H1 (cell line): ENCODE results near the gene RTN4RL1.

Source experiments
- GABPA ChIP-seq: IDR thresholded peaks from 2 replicates; pipeline ENCODE4 v1.6.1; 2011; ENCODE audit warnings: mild to moderate bottlenecking, low read length, moderate library complexity, borderline replicate concordance; ENCODE audit not compliant: insufficient read depth
- POLR2A ChIP-seq, 2 experiments: IDR thresholded peaks; 1 replicate in 1 of 2; 2 replicates in 1 of 2; pipeline ENCODE4 v1.6.1; 2011; ENCODE audit warnings: low read depth in 2 of 2, low read length in 2 of 2, mild to moderate bottlenecking in 2 of 2; ENCODE audit errors: control extremely low read depth in 1 of 2
- POLR2AphosphoS5 ChIP-seq: IDR thresholded peaks from 2 replicates; pipeline ENCODE4 v1.6.1; 2011; ENCODE audit warnings: low read depth, low read length
- RBBP5 ChIP-seq: IDR thresholded peaks from 2 replicates; pipeline ENCODE4 v1.7.1; 2012; ENCODE audit warnings: low read depth, mild to moderate bottlenecking, inconsistent platforms, low read length, moderate library complexity, borderline replicate concordance
- TF ChIP-seq, protein P1 (sequence below), 3 experiments: IDR thresholded peaks; 1 replicate in 2 of 3; 2 replicates in 1 of 3; pipeline versions ENCODE4 v1.5.1 to v1.6.1; 2011; ENCODE audit warnings: low read length in 3 of 3, mild to moderate bottlenecking in 3 of 3, inconsistent platforms in 2 of 3, low read depth in 1 of 3, moderate library complexity in 1 of 3; ENCODE audit not compliant: insufficient read depth in 1 of 3; ENCODE audit errors: control extremely low read depth in 1 of 3

GRCh38 chr17:2047590-2047989 lies 22.5 kb upstream of the RTN4RL1 start:
- TF ChIP-seq, protein P1, sequence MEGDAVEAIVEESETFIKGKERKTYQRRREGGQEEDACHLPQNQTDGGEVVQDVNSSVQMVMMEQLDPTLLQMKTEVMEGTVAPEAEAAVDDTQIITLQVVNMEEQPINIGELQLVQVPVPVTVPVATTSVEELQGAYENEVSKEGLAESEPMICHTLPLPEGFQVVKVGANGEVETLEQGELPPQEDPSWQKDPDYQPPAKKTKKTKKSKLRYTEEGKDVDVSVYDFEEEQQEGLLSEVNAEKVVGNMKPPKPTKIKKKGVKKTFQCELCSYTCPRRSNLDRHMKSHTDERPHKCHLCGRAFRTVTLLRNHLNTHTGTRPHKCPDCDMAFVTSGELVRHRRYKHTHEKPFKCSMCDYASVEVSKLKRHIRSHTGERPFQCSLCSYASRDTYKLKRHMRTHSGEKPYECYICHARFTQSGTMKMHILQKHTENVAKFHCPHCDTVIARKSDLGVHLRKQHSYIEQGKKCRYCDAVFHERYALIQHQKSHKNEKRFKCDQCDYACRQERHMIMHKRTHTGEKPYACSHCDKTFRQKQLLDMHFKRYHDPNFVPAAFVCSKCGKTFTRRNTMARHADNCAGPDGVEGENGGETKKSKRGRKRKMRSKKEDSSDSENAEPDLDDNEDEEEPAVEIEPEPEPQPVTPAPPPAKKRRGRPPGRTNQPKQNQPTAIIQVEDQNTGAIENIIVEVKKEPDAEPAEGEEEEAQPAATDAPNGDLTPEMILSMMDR (IDR thresholded peaks at IDR 0.05; ENCODE audit: control extremely low read depth in 1 of 3, insufficient read depth in 1 of 3, low read depth in 1 of 3, low read length in 3 of 3): no peak
- TF ChIP-seq POLR2AphosphoS5: no peak
- TF ChIP-seq POLR2A (IDR thresholded peaks at IDR 0.05; ENCODE audit: control extremely low read depth in 1 of 2, low read depth in 2 of 2, low read length in 2 of 2): no peak
- TF ChIP-seq GABPA: no peak
- TF ChIP-seq RBBP5: no peak
